ENCODE results near the gene ULBP3. TPM values are rescaled to one million over a fixed set of nuclear protein-coding genes. Genes with fewer than 3 reads are reported as not detected.
A peak's percentile ranks its signal among the peaks of the same experiment; 100 is the strongest.

Gene ULBP3
- total and polyA plus RNA-seq, 4 donors, result 5.2 to 6.9 (median 5.6) TPM

DNA sequence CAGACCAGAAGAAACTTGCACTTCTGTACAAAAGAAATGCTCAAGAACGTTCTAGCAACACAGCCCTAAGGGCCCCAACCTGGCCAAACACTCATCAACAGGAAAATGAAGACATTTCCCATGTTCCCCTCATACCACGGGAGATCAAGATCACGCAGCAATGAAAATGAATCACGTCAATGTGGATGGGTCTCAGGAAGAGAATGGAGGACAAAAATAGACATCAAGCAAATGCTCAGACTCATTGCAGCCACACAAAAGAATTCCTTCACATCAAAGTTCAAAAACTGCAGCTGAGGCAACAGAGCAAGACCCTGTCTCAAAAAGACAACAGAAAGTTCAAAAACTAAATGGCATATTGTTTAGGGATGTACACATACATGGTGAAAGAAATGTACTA, 18.1 kb downstream of the ULBP3 start:
- H3K4me1 ChIP-seq (ENCODE audit: control insufficient read depth, insufficient read depth, low read length), result no peaks in the 10 kb centered on the region
- H3K36me3 ChIP-seq (ENCODE audit: control insufficient read depth, insufficient read depth, low read length), result no peaks in the 10 kb centered on the region
- no peak overlapping the region for H3K4me3 ChIP-seq (ENCODE audit: low read depth, low read length)
- WGBS (ENCODE audit: insufficient coverage), result 50% methylated on average over 1 of the region's 4 CpGs
- H3K9me3 ChIP-seq (ENCODE audit: control insufficient read depth, insufficient read depth, low read length), result no peaks in the 10 kb centered on the region
- no peak overlapping the region for H3K27ac ChIP-seq (ENCODE audit: low read depth, low read length)
- H3K27me3 ChIP-seq (ENCODE audit: control insufficient read depth, insufficient read depth, low read length), result peaks cover 8% of the 10 kb centered on the region
- no peak for DNase-seq (ENCODE audit: low read depth in 4 of 6, low spot score in 6 of 6)

- WGBS (ENCODE audit: insufficient coverage), result no CpG with 5 or more reads among the region's 4 CpGs
Measured at GRCh38 chr6:150048099-150048498, 20.8 kb downstream of the ULBP3 start.

GRCh38 chr6:150046943-150047342, 22.0 kb downstream of the ULBP3 start:
- no CpG with 5 or more reads among the region's 1 CpG for WGBS (ENCODE audit: insufficient coverage)
- Histone ChIP-seq H3K27ac (ENCODE audit: low read depth, low read length) (no peak overlapping the region), H3K36me3 (ENCODE audit: control insufficient read depth, insufficient read depth, low read length) (no peaks in the 10 kb centered on the region), H3K4me3 (ENCODE audit: low read depth, low read length) (no peak overlapping the region), H3K4me1 (ENCODE audit: control insufficient read depth, insufficient read depth, low read length) (no peaks in the 10 kb centered on the region), H3K9me3 (ENCODE audit: control insufficient read depth, insufficient read depth, low read length) (no peaks in the 10 kb centered on the region), H3K27me3 (ENCODE audit: control insufficient read depth, insufficient read depth, low read length) (no peaks in the 10 kb centered on the region)
- no peak for DNase-seq (ENCODE audit: low read depth in 4 of 6, low spot score in 6 of 6)

More at GRCh38 chr6:150048099-150048498, 20.8 kb downstream of the ULBP3 start:
- H3K36me3 ChIP-seq (ENCODE audit: control insufficient read depth, insufficient read depth, low read length), result no peaks in the 10 kb centered on the region
- H3K27ac ChIP-seq (ENCODE audit: low read depth, low read length), result no peak overlapping the region
- no peaks in the 10 kb centered on the region for H3K27me3 ChIP-seq (ENCODE audit: control insufficient read depth, insufficient read depth, low read length)
- DNase-seq (ENCODE audit: low read depth in 4 of 6, low spot score in 6 of 6), result no peak
- no peaks in the 10 kb centered on the region for H3K4me1 ChIP-seq (ENCODE audit: control insufficient read depth, insufficient read depth, low read length)
- no peak overlapping the region for H3K4me3 ChIP-seq (ENCODE audit: low read depth, low read length)
- no peaks in the 10 kb centered on the region for H3K9me3 ChIP-seq (ENCODE audit: control insufficient read depth, insufficient read depth, low read length)

- no peaks in the 10 kb centered on the region for H3K4me1 ChIP-seq (ENCODE audit: control insufficient read depth, insufficient read depth, low read length)
- H3K27ac ChIP-seq (ENCODE audit: low read depth, low read length), result no peak overlapping the region
- H3K9me3 ChIP-seq (ENCODE audit: control insufficient read depth, insufficient read depth, low read length), result no peaks in the 10 kb centered on the region
- no peak for DNase-seq (ENCODE audit: low read depth in 4 of 6, low spot score in 6 of 6)
- H3K4me3 ChIP-seq (ENCODE audit: low read depth, low read length), result no peak overlapping the region
- peaks cover 17% of the 10 kb centered on the region for H3K27me3 ChIP-seq (ENCODE audit: control insufficient read depth, insufficient read depth, low read length)
- no peaks in the 10 kb centered on the region for H3K36me3 ChIP-seq (ENCODE audit: control insufficient read depth, insufficient read depth, low read length)
- WGBS (ENCODE audit: insufficient coverage), result 90% methylated on average over 9 of the region's 10 CpGs
Measured at GRCh38 chr6:150044621-150045145, 24.2 kb downstream of the ULBP3 start.

- 84% methylated on average over 14 of the region's 19 CpGs for WGBS (ENCODE audit: insufficient coverage)
- Histone ChIP-seq H3K9me3 (ENCODE audit: control insufficient read depth, insufficient read depth, low read length) (no peaks in the 10 kb centered on the region), H3K4me1 (ENCODE audit: control insufficient read depth, insufficient read depth, low read length) (no peaks in the 10 kb centered on the region), H3K36me3 (ENCODE audit: control insufficient read depth, insufficient read depth, low read length) (no peaks in the 10 kb centered on the region), H3K27me3 (ENCODE audit: control insufficient read depth, insufficient read depth, low read length) (peaks cover 26% of the 10 kb centered on the region), H3K4me3 (ENCODE audit: low read depth, low read length) (no peak overlapping the region), H3K27ac (ENCODE audit: low read depth, low read length) (no peak overlapping the region)
- no peak for DNase-seq (ENCODE audit: low read depth in 4 of 6, low spot score in 6 of 6)
Measured at GRCh38 chr6:150043501-150044412, 25.2 kb downstream of the ULBP3 start.

DNA sequence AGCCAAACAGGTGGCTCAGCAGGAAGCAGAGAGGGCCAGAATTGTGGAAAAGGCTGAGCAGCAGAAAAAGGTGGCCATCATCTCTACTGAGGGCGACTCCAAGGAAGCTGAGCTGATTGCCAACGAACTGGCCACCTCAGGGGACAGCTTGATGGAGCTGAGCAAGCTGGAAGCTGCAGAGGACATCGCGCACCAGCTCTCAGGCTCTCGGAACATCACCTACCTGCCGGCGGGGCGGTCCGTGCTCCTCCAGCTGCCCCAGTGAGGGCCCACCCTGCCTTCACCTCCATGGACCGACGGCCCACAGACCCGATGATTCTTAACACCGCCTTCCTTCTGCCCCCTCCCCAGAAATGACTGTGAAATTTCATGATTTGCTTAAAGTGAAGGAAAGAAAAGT, 25.8 kb downstream of the ULBP3 start:
- Histone ChIP-seq H3K4me3 (ENCODE audit: low read depth, low read length) (no peak overlapping the region), H3K27ac (ENCODE audit: low read depth, low read length) (no peak overlapping the region), H3K4me1 (ENCODE audit: control insufficient read depth, insufficient read depth, low read length) (peaks cover 5% of the 10 kb centered on the region), H3K27me3 (ENCODE audit: control insufficient read depth, insufficient read depth, low read length) (peaks cover 33% of the 10 kb centered on the region), H3K36me3 (ENCODE audit: control insufficient read depth, insufficient read depth, low read length) (no peaks in the 10 kb centered on the region), H3K9me3 (ENCODE audit: control insufficient read depth, insufficient read depth, low read length) (no peaks in the 10 kb centered on the region)
- 92% methylated on average over 9 of the region's 13 CpGs for WGBS (ENCODE audit: insufficient coverage)
- DNase-seq (ENCODE audit: low read depth in 4 of 6, low spot score in 6 of 6), result no peak

GRCh38 chr6:150038202-150039062, 30.5 kb downstream of the ULBP3 start:
- Histone ChIP-seq H3K27me3 (ENCODE audit: control insufficient read depth, insufficient read depth, low read length) (peaks cover 67% of the 10 kb centered on the region), H3K36me3 (ENCODE audit: control insufficient read depth, insufficient read depth, low read length) (no peaks in the 10 kb centered on the region), H3K27ac (ENCODE audit: low read depth, low read length) (no peak overlapping the region), H3K4me3 (ENCODE audit: low read depth, low read length) (no peak overlapping the region), H3K9me3 (ENCODE audit: control insufficient read depth, insufficient read depth, low read length) (no peaks in the 10 kb centered on the region), H3K4me1 (ENCODE audit: control insufficient read depth, insufficient read depth, low read length) (peaks cover 15% of the 10 kb centered on the region)
- DNase-seq (ENCODE audit: low read depth in 4 of 6, low spot score in 6 of 6), result no peak
- 4% methylated on average over 15 of the region's 21 CpGs for WGBS (ENCODE audit: insufficient coverage)

DNA sequence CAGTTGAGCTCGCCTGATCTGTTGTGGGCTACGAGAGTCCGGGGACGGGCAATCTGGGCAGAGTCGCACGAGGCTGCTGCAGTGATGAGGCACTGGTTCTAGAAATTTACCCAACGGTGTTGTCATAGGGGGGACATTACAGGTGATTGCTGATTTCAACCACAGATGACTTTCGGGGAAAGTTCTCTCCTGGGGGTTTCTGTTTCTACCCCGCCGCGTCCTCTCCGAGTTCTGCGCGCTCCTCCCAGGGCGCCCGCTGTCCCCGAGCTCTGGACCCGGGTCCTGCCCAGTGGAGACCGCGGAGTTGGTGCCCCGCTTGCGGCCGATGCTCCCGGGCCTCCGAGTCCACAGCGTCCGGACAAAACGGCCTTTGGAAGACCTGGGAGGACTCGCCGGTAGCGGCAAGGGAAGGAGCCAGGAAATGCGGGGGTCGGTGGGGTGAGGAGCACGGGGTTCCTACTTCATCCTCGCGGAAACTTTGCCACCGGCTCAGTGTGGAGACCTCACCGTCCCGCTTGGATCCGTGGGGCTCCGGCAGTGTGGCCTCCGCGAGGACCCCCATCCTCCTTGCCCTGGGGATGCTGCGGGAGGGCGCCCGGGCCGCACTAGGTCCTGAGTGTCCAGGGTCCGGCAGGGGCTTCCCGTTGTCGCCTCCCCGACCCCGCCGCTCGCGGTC, 31.3 kb downstream of the ULBP3 start:
- WGBS (ENCODE audit: insufficient coverage), result under 1% methylated on average over 55 of the region's 55 CpGs
- Histone ChIP-seq H3K36me3 (ENCODE audit: control insufficient read depth, insufficient read depth, low read length) (no peaks in the 10 kb centered on the region), H3K4me1 (ENCODE audit: control insufficient read depth, insufficient read depth, low read length) (peaks cover 15% of the 10 kb centered on the region), H3K27me3 (ENCODE audit: control insufficient read depth, insufficient read depth, low read length) (peaks cover 67% of the 10 kb centered on the region), H3K9me3 (ENCODE audit: control insufficient read depth, insufficient read depth, low read length) (no peaks in the 10 kb centered on the region), H3K4me3 (ENCODE audit: low read depth, low read length) (peak overlapping the region; percentile 7), H3K27ac (ENCODE audit: low read depth, low read length) (no peak overlapping the region)
- DNase-seq (ENCODE audit: low read depth in 4 of 6, low spot score in 6 of 6), result no peak

- peaks cover 64% of the 10 kb centered on the region for H3K27me3 ChIP-seq (ENCODE audit: control insufficient read depth, insufficient read depth, low read length)
- no peaks in the 10 kb centered on the region for H3K9me3 ChIP-seq (ENCODE audit: control insufficient read depth, insufficient read depth, low read length)
- DNase-seq (ENCODE audit: low read depth in 4 of 6, low spot score in 6 of 6), result no peak
- peaks cover 15% of the 10 kb centered on the region for H3K4me1 ChIP-seq (ENCODE audit: control insufficient read depth, insufficient read depth, low read length)
- no peak overlapping the region for H3K4me3 ChIP-seq (ENCODE audit: low read depth, low read length)
- no peaks in the 10 kb centered on the region for H3K36me3 ChIP-seq (ENCODE audit: control insufficient read depth, insufficient read depth, low read length)
- 93% methylated on average over 4 of the region's 5 CpGs for WGBS (ENCODE audit: insufficient coverage)
- no peak overlapping the region for H3K27ac ChIP-seq (ENCODE audit: low read depth, low read length)
Measured at GRCh38 chr6:150036081-150036480, 32.8 kb downstream of the ULBP3 start.

All from spinal cord (tissue), 10 donors.